Right hindlimb (tissue), 1 donor: ENCODE results near the gene SASS6.
"Not testable (repeated sequence)": the region's sequence is repeated elsewhere in the genome, so short reads cannot be mapped to it uniquely, and the experiment has no call there.

ENCODE experiments used
- DNase-seq: peaks from one replicate; pipeline ENCODE4 v3.0.0-alpha.2; 2018

SASS6 gene

DNA sequence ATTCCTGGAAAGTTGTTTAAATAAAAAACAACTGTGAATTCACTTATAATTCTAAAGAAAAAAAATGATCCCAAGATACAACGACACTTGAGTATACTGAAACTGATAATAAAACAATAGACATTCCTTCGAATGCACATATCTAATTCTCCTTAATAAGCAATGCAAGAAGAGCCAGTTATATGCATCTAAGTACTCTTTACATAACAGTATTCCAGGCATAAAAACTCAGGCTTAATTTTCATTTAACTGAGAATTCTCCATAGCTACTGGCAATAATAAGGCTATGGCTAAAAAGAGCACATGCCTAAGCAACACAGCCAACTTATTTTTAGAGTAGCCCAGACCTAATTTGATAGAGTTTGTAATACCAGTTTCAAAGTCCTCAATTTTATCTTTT is 31.2 kb downstream of the SASS6 start:
- DNase-seq = no peak

DNA sequence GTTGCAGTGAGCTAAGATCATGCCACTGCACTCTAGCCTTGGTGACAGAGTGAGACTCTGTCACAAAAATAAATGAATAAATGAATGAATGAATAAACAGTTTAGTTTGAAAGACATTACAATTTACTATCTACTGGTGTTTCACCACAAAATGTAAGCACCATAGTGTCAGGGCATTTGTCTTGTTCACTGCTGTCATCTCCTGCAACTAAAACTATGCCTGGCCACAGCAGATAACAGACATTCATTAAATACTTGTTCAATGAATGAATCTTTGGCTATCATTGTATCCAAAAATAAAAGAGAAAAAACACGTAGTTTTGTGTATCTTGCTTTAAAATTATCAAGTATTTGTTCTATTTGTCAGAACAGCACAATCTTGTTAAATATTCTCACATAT is 32.5 kb downstream of the SASS6 start:
- DNase-seq = no peak

DNA sequence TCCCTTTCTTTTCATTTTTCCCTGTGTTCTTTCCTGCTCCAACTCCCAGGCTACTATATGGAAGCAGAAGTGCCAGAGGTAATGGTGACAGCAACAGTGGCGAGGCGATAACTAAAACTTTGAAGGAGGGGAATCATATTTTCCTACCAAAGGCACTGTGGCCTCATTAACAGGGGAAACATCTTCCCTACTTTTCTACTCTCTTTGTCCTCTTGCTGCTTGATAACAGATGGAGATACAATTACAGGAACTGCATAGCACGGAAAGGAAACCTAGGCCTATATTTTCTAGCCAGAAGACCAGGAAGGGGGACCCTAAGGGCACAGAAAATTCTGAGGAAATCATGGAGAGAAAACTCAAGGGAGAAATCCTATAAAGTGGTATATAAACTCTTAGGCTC is 42.3 kb downstream of the SASS6 start:
- no peak for DNase-seq

DNA sequence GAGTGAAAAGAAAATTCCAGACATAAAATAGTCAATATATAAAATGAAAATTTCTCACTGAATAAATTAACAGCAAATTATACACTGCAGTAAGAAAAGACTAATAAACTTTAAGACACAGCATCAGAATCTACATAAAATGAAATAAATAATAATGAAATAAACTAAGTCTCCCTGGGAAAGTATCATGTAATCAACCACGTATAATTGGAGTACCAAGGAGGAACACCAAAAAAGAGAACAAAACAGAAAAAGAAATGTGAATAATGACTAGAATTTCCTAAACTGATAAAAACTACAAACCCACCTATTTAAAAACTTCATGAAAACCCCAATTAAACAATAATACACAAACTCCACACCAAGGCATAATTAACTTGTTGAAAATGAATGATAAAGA is 43.6 kb downstream of the SASS6 start:
- no peak for DNase-seq

DNA sequence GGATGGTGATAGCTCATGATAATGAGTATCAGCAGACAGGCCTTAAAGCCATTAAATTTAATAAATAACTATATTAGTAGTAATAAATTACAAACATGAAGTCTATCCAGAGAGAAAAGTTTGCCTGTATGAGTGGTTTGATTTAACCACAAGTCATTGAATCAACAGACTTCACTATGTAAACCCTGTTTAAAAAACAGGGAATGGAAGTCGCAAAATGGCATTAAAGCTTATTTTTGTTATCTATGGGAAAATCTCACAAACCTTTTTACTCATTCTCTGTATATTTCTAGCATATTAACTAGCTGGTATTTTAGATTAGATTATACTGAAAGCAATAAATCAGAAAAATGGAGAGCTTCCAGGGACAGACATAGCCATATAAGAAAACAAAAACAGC is 45.3 kb downstream of the SASS6 start:
- no peak for DNase-seq

DNA sequence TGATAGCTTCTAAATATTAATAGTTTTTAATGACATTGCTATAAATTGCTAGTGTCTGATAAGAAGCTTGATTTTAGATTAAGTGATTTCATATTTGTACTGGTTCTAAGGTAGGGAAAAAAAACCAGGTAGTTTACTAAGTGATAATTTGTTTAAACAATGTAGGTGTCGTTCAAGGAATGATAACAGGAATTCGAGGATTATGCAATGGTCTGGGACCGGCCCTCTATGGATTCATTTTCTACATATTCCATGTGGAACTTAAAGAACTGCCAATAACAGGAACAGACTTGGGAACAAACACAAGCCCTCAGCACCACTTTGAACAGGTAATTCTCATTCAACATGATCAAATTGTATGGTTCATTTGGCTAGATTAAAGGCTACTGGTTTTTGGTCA is 52.4 kb downstream of the SASS6 start:
- no peak for DNase-seq

DNA sequence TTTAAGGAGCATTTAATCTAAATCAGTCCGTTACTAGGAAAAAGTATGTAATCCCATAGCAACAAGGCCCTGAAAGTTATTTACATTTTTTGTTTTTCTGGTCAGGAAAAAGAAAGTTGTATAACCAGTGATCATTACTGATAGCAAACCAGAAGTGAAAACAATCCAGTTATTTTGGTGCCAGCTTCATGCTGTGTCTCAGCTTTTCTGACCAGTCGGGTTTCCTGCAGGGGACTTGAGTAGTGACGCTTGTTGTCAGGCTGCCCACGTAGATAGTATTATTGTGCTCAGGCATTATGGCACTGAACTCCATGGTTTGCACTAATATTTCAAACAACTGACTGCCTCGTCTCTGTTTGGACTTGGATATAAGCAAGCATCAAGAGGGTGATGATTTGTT is 55.2 kb downstream of the SASS6 start:
- no peak for DNase-seq

DNA sequence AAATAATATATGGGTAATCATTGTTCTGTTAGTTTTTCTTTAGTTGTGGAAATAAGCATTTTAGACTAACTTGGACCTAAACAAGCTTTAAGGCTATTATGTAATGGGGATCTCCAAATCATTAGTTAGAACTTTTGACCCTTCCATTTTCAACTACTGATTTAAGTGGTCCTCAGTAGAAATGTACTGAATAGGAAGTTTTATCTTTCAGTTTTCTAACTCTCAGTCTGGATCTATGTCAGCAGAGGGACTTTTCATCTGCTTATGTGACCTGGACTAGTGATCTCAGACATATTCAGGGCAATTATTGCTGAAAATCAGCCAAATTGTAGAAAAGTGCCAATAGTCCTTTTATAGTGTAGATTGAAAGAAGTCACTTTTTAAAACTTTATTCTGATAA is 56.0 kb downstream of the SASS6 start:
- no peak for DNase-seq

DNA sequence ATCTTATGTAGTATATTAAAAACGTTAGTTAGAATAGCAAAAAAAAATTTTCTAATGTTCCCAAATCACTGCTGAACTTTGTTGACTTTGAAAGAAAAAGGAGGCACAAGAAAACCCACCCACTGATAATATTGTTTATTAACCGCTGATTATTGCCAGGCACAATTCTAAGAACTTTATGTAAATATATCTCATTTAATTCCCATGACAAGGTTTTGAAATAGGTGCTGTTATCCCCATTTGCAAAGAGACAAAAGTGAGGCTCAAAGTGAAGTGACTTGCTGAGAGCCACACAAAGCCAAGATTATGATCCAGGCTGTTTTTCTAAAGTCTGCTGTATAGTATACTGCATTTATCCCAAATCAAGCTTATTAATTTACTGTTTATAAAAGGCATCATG is 56.4 kb downstream of the SASS6 start:
- DNase-seq = no peak

DNA sequence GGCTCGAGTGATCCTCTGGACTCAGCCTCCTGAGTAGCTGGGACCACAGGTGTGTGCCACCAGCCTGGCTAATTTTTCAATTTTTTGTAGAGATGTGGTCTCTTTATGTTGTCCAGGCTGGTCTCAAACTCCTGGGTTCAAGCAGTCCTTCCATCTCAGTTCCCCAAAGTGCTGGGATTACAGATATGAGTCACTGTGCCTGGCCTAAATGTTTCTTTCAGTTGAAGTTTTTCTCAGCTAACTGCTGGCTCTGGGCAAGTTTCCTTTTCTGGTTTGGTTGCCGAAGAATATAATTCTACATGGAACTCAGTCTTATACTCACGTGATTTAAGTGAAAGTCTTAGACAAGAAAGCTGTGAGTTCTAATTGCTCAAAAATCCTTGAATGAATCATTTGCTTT is 57.0 kb downstream of the SASS6 start:
- DNase-seq = no peak

DNA sequence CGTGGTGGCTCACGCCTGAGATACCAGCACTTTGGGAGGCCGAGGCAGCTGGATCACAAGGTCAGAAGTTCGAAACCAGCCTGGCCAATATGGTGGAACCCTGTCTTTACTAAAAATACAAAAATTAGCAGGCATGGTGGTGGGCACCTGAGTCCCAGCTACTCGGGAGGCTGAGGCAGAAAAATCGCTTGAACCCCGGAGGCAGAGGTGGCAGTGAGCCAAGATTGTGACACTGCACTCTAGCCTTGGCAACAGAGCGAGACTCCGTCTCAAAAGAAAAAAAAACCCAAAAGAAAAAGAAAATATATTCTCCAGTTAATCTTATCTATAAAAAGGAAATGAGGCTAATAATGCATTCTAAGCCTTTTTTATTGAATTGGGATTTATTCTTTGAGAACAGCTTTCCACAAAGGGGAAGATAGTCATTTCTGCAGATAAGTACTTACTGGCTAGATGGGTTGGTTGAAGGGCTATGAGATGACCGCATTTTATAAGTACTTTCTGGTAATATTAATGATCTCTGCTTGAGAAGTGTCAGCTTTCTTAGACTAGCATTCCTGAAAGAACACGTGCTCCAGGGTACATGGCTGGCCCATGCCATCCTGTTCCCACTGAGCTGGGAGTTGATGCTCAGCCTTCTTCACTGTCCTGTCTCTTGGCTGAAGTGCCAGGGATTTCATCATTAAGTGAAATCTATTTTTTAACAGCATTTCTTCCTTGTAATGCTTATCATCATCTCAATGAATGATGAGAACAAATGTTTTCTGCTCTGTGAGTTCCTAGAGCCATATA is 57.9 kb downstream of the SASS6 start:
- no peak for DNase-seq

DNA sequence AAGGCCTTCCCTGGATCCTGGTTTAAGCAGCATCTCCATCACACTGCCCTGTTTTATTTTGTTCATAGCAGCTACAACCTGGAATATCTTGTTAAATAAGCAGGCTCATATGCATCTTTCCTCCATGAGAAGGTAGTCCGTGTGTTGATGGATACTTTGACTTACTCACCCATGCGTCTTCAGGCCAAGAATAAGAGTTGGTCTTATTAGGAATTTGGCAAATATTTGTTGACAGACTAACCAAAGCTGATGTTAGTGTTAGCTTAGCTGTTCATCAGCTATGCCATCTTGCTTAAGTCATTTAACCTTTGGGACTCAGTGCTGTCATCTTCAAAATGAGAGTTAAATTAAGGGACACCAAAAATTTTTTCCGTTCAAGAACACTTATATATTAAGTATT is 59.2 kb downstream of the SASS6 start:
- DNase-seq = no peak

DNA sequence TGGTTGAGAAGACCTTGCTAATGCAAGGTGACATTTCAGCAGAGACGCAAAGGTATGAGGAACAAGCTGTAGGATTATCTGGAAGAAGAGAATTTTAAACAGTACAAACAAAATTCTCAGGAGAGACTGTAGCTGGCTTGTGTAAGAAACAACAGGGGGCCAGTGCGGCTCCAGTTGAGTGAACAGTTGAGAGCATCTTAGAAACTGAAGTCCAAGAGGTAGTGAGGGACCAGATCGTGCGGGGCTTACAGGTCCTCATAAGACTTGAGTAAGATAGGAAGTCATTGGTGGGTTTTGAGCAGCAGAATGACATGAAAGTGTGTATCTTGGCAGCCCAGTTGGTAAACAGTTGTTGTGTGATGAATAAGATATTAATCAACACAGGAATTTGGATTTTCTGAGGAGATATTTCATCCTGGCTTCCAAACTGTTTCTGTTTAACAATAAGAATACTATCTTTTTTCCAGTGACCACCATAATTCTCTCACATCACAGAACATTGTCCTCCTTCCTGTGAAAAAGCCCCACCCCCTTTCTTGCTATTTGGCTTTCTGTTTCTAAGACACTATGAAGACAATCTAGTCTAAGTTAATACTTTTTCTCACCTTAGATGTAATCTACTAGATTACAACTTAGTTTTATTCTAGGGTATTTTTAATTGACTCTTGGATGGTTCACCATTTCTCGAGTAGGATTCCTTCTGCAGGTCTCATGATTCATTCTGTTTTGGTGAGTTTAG is 62.4 kb downstream of the SASS6 start:
- DNase-seq = no peak

DNA sequence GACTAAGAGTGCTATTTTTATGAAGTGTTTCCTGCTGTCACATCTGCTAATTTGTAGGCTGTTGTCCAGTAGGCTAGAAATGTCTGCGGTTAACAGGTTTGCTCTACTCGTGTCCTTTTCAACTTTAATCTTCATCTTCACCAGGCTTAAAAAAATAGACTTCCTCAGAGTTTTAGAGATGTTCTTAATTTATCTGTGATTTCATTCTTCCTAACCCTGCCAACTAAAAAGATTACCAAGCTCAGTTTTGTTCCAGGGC is 66.8 kb downstream of the SASS6 start:
- no peak for DNase-seq

DNA sequence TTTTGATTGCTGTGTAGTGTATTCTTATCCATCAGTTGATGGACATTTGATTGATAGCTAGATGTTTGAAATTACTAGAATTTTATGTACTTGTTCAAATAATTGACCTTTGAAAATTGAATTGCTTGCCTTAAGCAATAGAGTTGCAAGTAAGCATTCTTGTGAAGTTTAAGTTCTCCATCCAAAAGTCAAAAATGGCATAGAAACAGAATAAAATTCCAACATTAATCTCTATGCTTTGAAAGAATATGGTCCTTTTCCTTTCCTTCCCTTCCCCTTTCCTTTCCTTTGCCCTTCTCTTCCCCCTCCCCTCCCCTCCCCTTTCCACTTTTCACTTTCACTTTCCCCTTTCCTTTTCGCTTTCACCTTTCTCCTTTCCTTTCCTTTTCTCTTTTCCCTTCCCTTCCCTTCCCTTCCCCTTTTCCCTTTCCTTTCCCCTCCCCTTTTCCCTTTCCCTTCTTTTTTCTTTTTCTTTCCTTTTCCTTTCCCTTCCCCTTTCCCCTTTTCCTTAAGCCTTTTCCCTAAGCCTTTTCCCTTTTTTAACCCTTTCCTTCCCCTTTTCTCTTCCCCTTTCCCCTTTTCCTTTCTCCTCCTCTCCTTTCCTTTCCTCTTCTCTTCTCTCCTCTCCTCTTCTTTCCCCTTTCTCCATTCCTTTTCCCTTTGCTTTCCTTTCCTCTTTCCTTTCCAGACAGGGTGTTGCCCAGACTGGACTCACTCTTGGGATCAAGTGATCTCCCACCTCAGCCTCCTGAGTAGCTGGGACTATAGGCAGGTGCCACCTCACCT is 67.4 kb downstream of the SASS6 start:
- DNase-seq = no peak

DNA sequence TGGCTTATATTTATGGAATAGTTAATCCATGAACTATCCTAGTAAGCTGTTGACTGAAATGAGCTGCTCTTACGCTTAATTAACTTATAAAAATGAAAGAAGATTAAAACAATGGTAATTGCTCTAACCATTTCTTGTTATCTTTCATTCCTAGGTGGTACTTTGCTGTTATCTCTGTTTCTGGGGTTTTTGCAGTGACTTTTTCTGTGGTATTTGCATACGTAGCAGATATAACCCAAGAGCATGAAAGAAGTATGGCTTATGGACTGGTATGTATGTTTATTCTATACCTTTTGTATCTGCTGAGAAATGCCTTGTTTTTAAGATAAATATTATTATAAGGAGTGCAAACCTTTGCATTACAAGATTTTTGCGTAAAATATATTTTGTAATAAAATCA is 71.0 kb downstream of the SASS6 start:
- DNase-seq = no peak

DNA sequence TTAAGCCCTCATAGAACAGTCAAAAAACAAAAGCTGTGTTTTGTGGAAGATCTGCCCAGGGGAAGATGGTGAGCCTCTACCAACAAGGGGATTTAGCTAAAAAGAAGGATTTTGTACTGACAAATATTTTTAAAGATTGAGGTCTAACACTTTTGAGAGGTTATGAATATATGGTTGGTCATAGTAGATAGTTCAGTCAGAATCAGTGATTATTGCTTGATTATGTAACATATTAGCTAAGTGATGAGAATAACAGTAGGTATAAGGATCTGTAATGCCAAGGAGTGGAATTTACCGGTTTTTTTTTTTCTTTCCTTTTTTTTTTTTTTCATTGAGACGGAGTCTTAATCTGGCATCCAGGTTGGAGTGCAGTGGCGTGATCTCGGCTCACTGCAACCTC is 79.0 kb downstream of the SASS6 start:
- no peak for DNase-seq

DNA sequence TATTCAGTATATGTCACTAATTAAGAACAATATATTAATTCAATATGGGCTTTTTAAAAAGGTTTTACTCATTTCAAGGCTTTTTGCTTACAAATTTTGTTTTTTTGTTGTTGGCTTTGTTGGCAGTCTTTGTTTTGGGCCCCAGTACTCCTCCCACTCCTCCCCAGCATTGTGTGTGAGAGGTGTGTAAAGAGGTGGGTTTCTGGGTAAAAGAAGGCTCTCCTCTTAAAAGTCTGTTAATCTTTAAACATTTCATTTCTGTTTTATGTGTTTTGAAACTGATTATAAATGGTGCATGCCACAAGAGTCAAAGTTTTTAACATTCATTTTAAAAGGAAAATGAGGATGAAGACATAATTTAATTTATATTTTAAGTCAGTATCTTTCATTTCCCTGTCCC is 79.6 kb downstream of the SASS6 start:
- DNase-seq = no peak

DNA sequence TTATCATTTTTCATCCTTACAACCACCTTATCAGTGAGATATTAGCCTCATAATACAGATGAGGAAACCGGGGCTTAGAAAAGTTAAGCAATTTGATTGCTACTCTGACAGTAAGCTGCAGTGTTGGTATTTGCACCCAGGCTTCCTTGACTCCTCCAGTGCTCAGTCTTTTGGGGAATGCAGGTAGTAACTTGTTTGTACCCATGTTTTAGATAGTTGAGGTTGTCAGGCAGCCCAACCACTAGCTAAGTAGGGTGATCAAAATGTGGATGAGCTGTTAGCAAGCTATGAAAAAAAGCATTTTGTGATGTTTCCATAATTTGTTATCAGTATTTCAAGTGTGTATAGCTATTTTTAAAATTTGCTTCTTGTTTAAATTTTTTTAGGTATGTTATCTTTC is 80.8 kb downstream of the SASS6 start:
- DNase-seq = no peak

DNA sequence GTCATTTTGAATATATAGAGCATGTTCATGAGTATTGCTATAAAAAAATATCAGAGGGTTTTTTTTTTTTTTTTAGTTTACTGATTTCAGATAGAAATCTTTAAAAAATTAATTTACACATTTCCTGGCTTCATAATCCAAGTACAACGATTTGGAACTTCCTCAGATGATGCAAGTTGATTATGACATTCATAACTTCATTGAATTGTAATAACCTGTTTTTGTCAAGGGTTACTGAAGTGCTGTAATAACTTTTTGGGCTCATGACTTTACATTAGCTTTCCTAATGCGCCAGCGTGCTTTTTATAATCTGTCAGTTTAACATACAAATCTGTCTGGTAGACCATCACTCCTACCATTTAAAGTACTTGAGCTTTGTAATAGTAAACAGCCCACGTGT is 81.3 kb downstream of the SASS6 start:
- no peak for DNase-seq

DNA sequence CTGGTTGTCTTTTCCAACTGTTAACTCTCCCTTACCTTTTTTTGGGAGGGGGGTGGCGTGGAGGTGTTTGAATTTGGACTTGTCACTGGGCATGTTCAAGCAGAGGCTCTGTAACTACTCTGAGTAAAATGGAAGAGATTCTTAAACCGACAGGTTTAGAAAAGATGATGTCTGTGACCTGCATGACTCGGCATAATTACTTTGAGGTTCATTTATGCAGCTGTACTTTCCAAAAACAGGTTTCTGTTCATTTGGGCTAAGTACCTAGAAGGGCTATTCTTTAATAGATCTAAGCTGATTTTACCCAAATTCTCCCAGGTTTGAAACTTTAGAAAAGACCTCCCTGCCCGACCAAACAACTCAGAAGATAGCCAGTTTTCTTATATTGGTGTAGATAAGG is 82.6 kb downstream of the SASS6 start:
- DNase-seq = no peak

DNA sequence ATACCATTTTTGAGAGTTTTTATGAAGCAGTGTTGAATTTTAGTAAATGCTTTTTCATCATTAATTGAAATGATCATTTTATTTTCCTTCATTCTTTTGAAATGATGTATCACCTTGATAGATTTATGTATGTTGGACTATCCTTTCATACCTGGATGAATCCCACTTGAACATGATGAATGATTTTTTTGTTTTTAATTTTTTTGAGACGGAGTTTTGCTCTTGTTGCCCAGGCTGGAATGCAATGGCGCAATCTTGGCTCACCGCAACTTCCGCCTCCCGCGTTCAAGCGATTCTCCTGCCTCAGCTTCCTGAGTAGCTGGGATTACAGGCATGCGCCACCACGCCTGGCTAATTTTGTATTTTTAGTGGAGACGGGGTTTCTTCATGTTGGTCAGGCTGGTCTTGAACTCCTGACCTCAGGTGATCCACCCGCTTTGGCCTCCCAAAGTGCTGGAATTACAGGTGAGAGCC is 85.5 kb downstream of the SASS6 start:
- not testable (repeated sequence) for DNase-seq

DNA sequence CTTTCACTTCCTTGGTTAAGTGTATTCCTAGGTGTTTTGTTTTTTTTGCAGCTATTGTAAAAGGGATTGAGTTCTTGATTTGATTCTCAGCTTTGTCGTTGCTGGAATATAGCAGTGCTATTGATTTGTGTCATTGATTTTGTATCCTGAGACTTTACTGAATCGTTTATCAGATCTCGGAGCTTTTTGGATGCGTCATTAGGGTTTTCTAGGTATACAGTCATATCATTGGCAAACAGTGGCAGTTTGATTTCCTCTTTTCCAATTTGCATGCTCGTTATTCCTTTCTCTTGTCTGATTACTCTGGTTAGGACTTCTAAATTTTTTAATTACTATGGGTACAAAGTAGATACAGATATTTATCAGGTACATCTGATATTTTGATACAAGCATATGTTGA is 87.5 kb downstream of the SASS6 start:
- DNase-seq = no peak

DNA sequence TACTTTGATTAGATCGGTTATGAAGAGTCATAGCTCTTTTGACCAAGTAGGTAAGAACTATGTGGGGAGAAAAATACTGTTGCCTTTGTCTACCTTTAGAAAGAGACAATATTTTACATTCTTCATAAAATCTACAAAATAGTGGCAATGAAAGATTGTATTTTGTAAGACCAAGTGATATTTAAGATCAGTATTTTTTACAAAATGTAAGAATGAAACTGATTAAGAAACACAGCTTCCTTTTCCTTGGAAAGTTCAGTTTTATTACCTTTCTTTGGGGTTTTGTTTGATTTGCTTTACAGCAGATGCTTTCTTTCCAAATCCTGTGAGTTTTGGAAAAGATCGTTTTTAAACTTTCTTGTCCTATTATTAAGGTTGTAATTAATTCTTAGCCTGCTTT is 93.1 kb downstream of the SASS6 start:
- DNase-seq = no peak
